HuH-7 (cell line): ENCODE measurements around the gene NEIL3.

ENCODE experiments used
- DNase-seq: peaks from one replicate; pipeline ENCODE4 v3.0.0; 2011; ENCODE audit warnings: low spot score

Gene NEIL3

DNA sequence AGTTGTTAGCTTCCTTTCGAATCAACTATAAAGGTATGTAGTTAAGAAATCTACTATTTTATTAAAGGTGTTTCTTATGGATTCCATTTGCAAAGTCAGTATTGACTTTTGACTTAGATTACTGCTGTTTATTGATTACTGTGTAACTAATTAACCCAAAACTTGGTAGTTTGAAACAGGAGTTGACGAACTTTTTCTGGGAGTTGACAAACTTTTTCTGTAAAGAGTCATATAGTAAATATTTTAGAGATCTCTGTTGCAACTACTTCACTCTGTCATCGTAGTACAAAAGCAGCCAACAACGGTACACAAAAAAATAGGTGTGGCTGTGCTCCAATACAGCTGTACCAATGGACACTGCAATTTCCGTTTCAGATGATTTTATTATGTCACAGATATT lies 102.3 kb downstream of the NEIL3 start:
- no peak for DNase-seq
